NB4 (cell line): ENCODE results near the gene RASGRP3.

Experiments used
- DNase-seq: peaks from one replicate; pipeline ENCODE4 v3.0.0; 2010; ENCODE audit warnings: low read depth
- H3K4me3 ChIP-seq: one replicate; pipeline ENCODE4 v1.5.1; 2011; ENCODE audit warnings: mild to moderate bottlenecking, low read depth, low read length, moderate library complexity
- MYC ChIP-seq: IDR thresholded peaks from 2 replicates; pipeline ENCODE4 v1.6.1; 2011; ENCODE audit warnings: low read depth, low read length
- POLR2A ChIP-seq: IDR thresholded peaks from 2 replicates; pipeline ENCODE4 v1.6.1; 2011; ENCODE audit warnings: mild to moderate bottlenecking; ENCODE audit not compliant: insufficient read length; ENCODE audit errors: extremely low read depth
- TF ChIP-seq, protein P1 (sequence below): IDR thresholded peaks from one replicate; pipeline ENCODE4 v1.5.1; 2012; ENCODE audit warnings: low read depth, low read length
- TF ChIP-seq, protein P2 (sequence below): IDR thresholded peaks from 2 replicates; pipeline ENCODE4 v1.6.1; 2011; ENCODE audit warnings: low read depth, low read length

RASGRP3 gene

DNA sequence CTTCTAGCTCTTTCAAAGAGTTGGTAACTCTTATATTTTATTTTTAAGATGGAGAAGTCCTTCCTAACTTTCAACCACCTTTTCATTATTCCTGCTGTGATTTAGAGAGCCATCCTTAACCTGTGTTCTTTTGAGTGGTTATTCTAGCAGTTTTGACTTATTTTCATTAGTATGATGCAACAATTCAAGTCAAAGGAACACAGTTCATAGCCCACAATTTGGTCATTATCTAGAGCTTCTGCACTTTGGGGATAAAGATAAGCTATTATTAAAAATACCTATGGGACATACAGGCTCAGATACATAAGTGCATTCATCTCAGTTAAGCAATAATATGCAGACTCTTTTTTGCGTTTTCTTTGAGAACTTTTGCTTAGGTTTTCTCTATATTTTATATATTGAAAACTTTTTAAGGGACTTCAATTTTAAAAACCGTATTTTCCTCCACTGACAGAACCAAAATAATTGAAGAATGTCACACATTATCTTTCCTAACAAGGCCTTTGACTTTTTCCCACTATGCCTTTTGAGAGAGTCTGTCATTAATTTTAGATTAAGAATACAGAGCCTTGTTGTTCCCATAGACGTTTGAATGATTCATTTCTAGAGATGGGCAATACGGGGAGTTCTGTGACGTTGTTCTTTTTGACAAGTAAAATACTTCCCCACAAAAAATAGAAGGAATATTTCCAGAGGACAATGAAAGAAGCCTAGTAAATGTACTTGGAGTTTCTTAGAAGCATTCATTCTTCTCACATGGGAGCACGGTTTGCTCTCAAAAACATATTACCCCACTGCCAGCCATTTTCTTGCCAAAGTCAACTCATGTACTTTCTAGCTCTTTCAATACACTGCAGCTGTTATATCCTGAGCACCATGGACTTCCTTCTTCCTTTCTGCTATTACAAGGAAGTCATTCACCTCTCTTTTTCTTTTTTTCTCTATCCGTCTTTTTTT is 42.9 kb upstream of the RASGRP3 start:
- no peak overlapping the region for H3K4me3 ChIP-seq
- no peak for DNase-seq
- no peak for TF ChIP-seq MYC
- TF ChIP-seq, protein P1, sequence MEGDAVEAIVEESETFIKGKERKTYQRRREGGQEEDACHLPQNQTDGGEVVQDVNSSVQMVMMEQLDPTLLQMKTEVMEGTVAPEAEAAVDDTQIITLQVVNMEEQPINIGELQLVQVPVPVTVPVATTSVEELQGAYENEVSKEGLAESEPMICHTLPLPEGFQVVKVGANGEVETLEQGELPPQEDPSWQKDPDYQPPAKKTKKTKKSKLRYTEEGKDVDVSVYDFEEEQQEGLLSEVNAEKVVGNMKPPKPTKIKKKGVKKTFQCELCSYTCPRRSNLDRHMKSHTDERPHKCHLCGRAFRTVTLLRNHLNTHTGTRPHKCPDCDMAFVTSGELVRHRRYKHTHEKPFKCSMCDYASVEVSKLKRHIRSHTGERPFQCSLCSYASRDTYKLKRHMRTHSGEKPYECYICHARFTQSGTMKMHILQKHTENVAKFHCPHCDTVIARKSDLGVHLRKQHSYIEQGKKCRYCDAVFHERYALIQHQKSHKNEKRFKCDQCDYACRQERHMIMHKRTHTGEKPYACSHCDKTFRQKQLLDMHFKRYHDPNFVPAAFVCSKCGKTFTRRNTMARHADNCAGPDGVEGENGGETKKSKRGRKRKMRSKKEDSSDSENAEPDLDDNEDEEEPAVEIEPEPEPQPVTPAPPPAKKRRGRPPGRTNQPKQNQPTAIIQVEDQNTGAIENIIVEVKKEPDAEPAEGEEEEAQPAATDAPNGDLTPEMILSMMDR = no peak
- TF ChIP-seq POLR2A = no peak
- TF ChIP-seq, protein P2, sequence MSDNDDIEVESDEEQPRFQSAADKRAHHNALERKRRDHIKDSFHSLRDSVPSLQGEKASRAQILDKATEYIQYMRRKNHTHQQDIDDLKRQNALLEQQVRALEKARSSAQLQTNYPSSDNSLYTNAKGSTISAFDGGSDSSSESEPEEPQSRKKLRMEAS = no peak

DNA sequence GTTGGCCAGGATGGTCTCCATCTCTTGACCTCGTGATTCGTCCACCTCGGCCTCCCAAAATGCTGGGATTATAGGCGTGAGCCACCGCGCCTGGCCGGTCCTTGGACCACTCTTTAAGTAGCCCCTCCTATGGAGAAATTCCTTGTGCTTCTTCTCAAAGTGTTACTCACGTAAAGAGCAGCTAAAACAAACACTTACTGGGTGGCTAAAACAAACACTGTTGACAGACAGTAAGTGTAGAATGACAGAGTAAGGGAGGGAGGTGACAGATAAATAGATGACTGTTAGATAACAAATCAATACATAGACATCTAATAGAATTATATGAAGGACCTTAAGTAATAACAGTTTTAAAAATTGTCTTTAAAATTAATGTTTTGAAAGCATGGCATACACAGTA is 40.9 kb upstream of the RASGRP3 start:
- DNase-seq = no peak
- H3K4me3 ChIP-seq = no peak overlapping the region
- TF ChIP-seq, protein P1 = no peak
- no peak for TF ChIP-seq POLR2A

DNA sequence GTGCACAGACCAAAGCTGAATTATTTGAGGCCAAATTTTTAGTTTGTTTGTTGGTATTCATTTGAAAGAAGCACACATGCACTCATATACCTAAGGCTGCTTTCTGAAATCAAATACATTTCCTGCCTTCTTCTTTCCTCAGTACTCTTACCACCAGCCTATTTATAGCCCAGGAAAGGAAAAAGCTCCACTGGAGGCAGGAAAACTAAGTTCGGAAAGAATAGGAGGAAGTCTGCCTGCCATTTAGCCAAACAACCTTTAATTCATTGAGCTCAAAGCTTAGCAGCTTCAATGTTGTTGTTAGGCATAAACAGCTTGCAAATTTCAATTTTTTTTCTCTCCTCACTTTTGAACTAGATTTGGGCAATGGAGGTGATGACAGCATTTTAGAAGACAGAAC is 40.4 kb upstream of the RASGRP3 start:
- DNase-seq = no peak
- TF ChIP-seq, protein P2 = no peak
- TF ChIP-seq POLR2A = no peak
- no peak for TF ChIP-seq MYC
- TF ChIP-seq, protein P1 = no peak
- no peak overlapping the region for H3K4me3 ChIP-seq

DNA sequence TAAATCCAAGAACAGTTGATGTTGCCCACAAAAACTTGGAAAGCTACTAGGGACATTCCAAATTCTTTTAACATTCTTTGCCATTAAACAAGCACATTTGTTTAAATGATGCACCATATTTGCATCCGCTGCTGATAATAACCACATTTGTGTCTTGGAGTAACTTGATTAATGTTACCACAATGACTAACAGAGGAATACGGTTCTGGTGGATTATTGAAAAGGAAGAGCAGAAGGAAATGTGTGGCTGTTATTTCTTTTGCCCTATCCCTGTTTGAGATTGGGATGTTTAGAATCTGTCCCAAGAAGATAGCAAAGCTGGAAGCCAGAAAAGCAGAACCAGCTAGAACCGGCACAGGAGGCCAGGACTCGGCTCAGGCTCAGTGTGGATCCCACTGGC is 39.2 kb upstream of the RASGRP3 start:
- H3K4me3 ChIP-seq = no peak overlapping the region
- TF ChIP-seq MYC = no peak
- TF ChIP-seq, protein P2 = no peak
- no peak for TF ChIP-seq POLR2A
- TF ChIP-seq, protein P1 = no peak
- DNase-seq = no peak

DNA sequence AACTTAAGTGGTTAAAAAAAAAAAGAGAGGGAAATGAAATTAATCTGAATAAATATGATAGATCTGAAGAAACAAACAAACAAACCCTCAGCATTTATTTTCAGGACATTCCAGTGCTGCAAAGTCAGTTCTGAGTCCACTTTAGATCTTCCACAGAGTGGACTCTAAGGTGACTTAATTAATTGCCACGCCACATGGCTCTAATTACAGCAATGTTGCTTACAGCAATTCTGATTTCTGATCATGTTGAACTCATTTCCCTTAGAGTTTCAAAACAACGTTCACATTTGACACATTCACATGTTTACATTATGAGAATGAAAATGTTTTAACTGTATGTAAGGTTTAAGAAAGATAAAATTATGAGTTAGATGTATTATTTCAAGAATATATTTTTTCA is 38.6 kb upstream of the RASGRP3 start:
- TF ChIP-seq, protein P1 = no peak
- no peak for TF ChIP-seq MYC
- no peak for TF ChIP-seq POLR2A
- TF ChIP-seq, protein P2 = no peak
- DNase-seq = no peak
- no peak overlapping the region for H3K4me3 ChIP-seq
